Jurkat, Clone E6-1 (cell line): Measurements from ENCODE around the gene CCDC170.

Experiments
- DNase-seq: peaks from one replicate; pipeline ENCODE4 v3.0.0-alpha.2; 2011; ENCODE audit warnings: low read depth, low spot score
- H3K4me3 ChIP-seq: 2 replicates; pipeline ENCODE4 v1.5.1; 2011; ENCODE audit warnings: mild to moderate bottlenecking, low read length, control low read depth, moderate library complexity

Gene CCDC170

GRCh38 chr6:151634336-151634720 is 140.5 kb downstream of the CCDC170 start:
- H3K4me3 ChIP-seq: no peak overlapping the region
- DNase-seq: no peak

- no peak overlapping the region for H3K4me3 ChIP-seq
- no peak for DNase-seq
These were observed 141.9 kb downstream of the CCDC170 start for GRCh38 chr6:151635741-151636140.

- no peak for DNase-seq
- H3K4me3 ChIP-seq: no peak overlapping the region
These were observed 144.0 kb downstream of the CCDC170 start for GRCh38 chr6:151637814-151638213.

GRCh38 chr6:151639750-151640149 is 145.9 kb downstream of the CCDC170 start:
- no peak overlapping the region for H3K4me3 ChIP-seq
- DNase-seq: no peak

GRCh38 chr6:151641028-151641427 is 147.2 kb downstream of the CCDC170 start:
- no peak overlapping the region for H3K4me3 ChIP-seq
- DNase-seq: no peak

- DNase-seq: peak; percentile 95
- H3K4me3 ChIP-seq: no peak overlapping the region
These were observed 154.3 kb downstream of the CCDC170 start for GRCh38 chr6:151647976-151648639.

GRCh38 chr6:151649835-151650234 is 156.0 kb downstream of the CCDC170 start:
- no peak for DNase-seq
- no peak overlapping the region for H3K4me3 ChIP-seq

GRCh38 chr6:151651639-151652038 is 157.8 kb downstream of the CCDC170 start:
- H3K4me3 ChIP-seq: no peak overlapping the region
- no peak for DNase-seq

- no peak for DNase-seq
- H3K4me3 ChIP-seq: no peak overlapping the region
These were observed 158.5 kb downstream of the CCDC170 start for GRCh38 chr6:151652325-151652724.

- no peak overlapping the region for H3K4me3 ChIP-seq
- DNase-seq: no peak
These were observed 161.3 kb downstream of the CCDC170 start for GRCh38 chr6:151655099-151655498.

GRCh38 chr6:151656392-151656791 is 162.6 kb downstream of the CCDC170 start:
- no peak overlapping the region for H3K4me3 ChIP-seq
- no peak for DNase-seq

- DNase-seq: no peak
- H3K4me3 ChIP-seq: no peak overlapping the region
These were observed 164.3 kb downstream of the CCDC170 start for GRCh38 chr6:151658091-151658490.

- no peak for DNase-seq
- no peak overlapping the region for H3K4me3 ChIP-seq
These were observed 165.4 kb downstream of the CCDC170 start for GRCh38 chr6:151659212-151659611.

GRCh38 chr6:151661509-151661908 is 167.7 kb downstream of the CCDC170 start:
- DNase-seq: no peak
- H3K4me3 ChIP-seq: no peak overlapping the region

GRCh38 chr6:151661928-151662327 is 168.1 kb downstream of the CCDC170 start:
- DNase-seq: no peak
- H3K4me3 ChIP-seq: no peak overlapping the region

- no peak for DNase-seq
- no peak overlapping the region for H3K4me3 ChIP-seq
These were observed 169.7 kb downstream of the CCDC170 start for GRCh38 chr6:151663559-151663958.

- H3K4me3 ChIP-seq: no peak overlapping the region
These were observed 170.6 kb downstream of the CCDC170 start for GRCh38 chr6:151664390-151664789.

GRCh38 chr6:151665329-151665728 is 171.5 kb downstream of the CCDC170 start:
- DNase-seq: no peak
- no peak overlapping the region for H3K4me3 ChIP-seq

More at GRCh38 chr6:151664390-151664789, 170.6 kb downstream of the CCDC170 start:
- DNase-seq: no peak

GRCh38 chr6:151666526-151666925 is 172.7 kb downstream of the CCDC170 start:
- no peak for DNase-seq

GRCh38 chr6:151669208-151669560 is 175.4 kb downstream of the CCDC170 start:
- no peak for DNase-seq
- no peak overlapping the region for H3K4me3 ChIP-seq

More at GRCh38 chr6:151666526-151666925, 172.7 kb downstream of the CCDC170 start:
- H3K4me3 ChIP-seq: no peak overlapping the region

- DNase-seq: no peak
- H3K4me3 ChIP-seq: no peak overlapping the region
These were observed 176.3 kb downstream of the CCDC170 start for GRCh38 chr6:151670116-151670515.
